ES-I3 (cell line): ENCODE measurements around the gene OR56A4.
"Not testable (repeated sequence)": the region's sequence is repeated elsewhere in the genome, so short reads cannot be mapped to it uniquely, and the experiment has no call there.

Experiments
- H3K36me3 ChIP-seq: 2 replicates; pipeline ENCODE4 v1.6.1; 2013; ENCODE audit warnings: mild to moderate bottlenecking, low read length, control low read depth, moderate library complexity; ENCODE audit not compliant: insufficient read depth
- H3K4me1 ChIP-seq: 2 replicates; pipeline ENCODE4 v1.6.1; 2013; ENCODE audit warnings: mild to moderate bottlenecking, control low read depth, low read length; ENCODE audit not compliant: insufficient read depth
- H3K9ac ChIP-seq: 2 replicates; pipeline ENCODE4 v1.6.1; 2013; ENCODE audit warnings: low read depth, mild to moderate bottlenecking, low read length, moderate library complexity
- H3K9me3 ChIP-seq: 2 replicates; pipeline ENCODE4 v1.6.1; 2013; ENCODE audit warnings: mild to moderate bottlenecking, low read length, moderate library complexity; ENCODE audit not compliant: control insufficient read depth, insufficient read depth

Gene OR56A4

DNA sequence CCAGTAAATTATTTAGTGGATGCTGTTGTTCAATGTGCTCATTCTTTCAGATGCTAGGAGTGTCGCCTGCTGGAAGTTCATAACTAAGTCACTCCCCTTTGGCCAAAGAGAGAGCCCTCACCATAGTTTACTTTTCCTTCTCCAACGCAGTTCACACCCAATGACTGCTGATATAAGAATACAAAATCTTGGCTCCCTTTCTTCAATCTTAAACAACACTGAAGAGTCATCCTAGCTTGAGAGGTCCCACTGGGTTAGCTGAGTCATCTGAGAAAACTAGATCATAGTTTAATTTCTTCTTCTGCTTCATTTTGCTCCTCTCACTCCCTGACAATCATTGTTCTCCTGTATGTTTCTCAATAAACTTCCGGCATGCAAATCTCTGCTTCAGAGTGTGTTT lies 14.6 kb downstream of the OR56A4 start:
- H3K9ac ChIP-seq, result no peak overlapping the region
- no peaks in the 10 kb centered on the region for H3K36me3 ChIP-seq
- H3K9me3 ChIP-seq, result no peaks in the 10 kb centered on the region
- H3K4me1 ChIP-seq, result no peaks in the 10 kb centered on the region

DNA sequence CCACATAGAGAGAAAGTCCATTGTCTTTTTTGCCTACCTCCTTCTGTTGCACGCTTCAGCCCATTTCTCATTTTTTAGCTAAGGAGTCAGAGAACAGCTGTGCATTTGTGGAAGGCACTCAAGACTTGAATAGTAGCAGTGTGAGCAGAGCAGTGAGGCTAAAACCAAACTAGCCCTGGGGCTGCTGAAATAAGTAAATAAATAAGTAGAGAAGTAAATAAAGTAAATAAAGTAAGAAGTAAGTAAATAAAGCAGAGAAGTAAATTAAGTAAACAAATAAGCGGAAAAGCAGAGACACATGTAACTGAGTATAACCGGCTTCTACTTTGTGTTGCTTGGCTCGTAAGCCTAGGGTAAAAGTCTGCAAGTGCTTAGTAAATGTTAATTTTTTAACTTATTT lies 17.5 kb downstream of the OR56A4 start:
- Histone ChIP-seq H3K36me3 (no peaks in the 10 kb centered on the region), H3K9ac (no peak overlapping the region), H3K4me1 (no peaks in the 10 kb centered on the region), H3K9me3 (no peaks in the 10 kb centered on the region)

DNA sequence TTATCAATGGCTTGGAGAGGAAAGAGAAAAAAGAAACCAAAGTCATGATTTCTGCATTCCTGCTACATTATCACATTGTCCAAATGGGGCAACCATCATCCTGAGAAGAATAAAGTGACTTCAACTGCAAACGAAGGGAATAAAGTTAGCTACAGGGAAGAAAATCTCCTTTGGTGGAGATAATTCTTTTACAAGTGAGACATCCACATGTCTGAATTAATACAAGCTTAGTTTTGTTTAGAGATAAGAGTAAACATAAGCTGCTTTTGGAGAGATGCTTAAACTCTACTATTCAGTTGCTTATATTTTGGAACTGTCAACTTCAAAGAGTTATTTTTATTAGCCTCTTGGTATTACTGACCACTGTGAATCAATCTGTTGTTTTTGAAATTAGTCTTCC lies 19.9 kb downstream of the OR56A4 start, which contains the start of gene OR52L1:
OR52L1 (minus strand) TSS at position 101 of the 400 bp plus-strand sequence; CDS start at position 46, 55 bp downstream.
- H3K9ac ChIP-seq, result no peak within 1 kb of the TSS
- H3K4me1 ChIP-seq, result no peaks in the 10 kb centered on the region
- H3K9me3 ChIP-seq, result no peaks in the 10 kb centered on the region
- H3K36me3 ChIP-seq, result no peaks in the 10 kb centered on the region

DNA sequence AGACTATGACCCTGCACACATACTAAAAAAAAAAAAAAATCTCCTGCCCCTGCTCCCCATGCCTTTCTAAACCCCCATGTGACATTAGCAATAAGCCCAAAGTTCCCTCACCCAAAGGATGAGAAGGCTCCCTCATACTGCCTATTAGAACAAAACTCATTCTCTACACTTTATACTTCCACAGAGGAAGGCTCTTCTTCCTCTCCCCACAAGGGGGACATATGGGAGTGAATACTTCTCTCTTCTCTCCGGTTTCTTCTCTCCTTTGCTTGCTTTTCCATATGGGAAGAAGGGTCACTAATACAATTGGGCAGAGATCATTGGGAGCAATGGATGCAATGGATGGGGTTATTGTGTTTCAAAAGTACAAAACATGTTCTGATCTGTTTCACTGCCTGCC lies 23.3 kb downstream of the OR56A4 start:
- Histone ChIP-seq H3K4me1 (no peaks in the 10 kb centered on the region), H3K36me3 (no peaks in the 10 kb centered on the region), H3K9ac (no peak overlapping the region), H3K9me3 (no peaks in the 10 kb centered on the region)

DNA sequence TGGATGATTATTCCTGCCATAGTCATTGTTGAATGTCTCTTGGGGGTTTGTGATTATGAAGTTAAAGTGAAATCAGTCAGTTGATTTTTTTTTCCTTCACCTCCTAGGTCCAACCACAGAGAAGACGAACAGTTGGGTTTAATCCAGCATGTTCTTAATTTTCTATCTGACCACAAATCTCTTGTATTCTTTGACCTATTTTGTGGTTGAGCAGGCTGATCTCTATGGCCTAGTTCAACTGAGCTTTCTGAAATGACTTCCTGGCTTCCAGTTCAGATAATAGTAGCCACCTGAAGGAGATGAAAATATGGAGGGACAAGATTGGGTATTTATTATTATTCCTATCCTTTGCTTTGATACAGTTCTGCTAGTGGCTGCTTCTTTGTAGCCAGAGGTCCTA lies 33.2 kb downstream of the OR56A4 start:
- H3K36me3 ChIP-seq, result no peaks in the 10 kb centered on the region
- no peaks in the 10 kb centered on the region for H3K9me3 ChIP-seq
- H3K4me1 ChIP-seq, result no peaks in the 10 kb centered on the region
- H3K9ac ChIP-seq, result no peak overlapping the region

DNA sequence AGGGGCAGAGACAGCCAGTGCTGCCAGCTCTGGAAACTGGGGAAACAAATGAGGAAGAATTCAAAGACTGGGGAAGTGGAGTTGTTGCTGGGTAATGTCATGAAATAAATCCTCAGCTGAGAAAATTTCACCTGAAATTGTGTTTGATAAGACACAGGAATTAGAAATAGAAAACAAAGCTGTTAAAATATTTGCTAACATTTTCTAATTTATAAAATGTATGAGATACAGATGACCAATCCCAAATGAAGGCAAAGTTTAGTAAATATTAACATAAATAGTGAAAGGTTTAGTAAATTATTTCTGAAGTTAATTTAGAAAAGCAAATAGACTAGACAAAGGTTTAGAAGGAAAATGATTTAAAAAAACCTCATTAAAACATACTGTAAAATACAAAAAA lies 38.4 kb downstream of the OR56A4 start, which contains the start of gene OR56A5:
OR56A5 (minus strand) TSS at position 101 of the 400 bp plus-strand sequence; CDS start at position 101, 0 bp downstream.
- Histone ChIP-seq H3K9me3 (no peaks in the 10 kb centered on the region), H3K36me3 (no peaks in the 10 kb centered on the region), H3K9ac (no peak within 1 kb of the TSS), H3K4me1 (no peaks in the 10 kb centered on the region)

DNA sequence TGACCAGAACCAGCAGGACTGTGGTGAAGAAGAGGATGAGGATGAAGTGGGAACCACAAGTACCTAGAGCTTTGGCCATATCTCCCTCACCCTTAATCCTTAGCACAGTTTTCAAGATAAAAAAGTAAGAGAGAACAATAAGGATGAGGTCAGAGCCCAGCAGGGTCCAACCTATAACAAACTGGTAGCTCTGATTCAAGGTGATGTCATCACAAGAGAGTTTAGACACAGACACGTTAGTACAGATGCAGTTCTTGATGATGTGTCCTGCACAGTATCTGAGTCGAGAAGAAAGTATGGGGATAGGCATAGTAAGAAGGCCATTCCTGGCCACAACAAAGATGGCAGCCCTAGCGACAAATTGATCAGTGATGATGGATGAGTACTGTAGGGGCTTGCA lies 39.0 kb downstream of the OR56A4 start:
- Histone ChIP-seq H3K9ac (no peak overlapping the region), H3K36me3 (no peaks in the 10 kb centered on the region), H3K9me3 (peaks cover 2% of the 10 kb centered on the region; the same call in 1 of the 2 replicates), H3K4me1 (no peaks in the 10 kb centered on the region)

DNA sequence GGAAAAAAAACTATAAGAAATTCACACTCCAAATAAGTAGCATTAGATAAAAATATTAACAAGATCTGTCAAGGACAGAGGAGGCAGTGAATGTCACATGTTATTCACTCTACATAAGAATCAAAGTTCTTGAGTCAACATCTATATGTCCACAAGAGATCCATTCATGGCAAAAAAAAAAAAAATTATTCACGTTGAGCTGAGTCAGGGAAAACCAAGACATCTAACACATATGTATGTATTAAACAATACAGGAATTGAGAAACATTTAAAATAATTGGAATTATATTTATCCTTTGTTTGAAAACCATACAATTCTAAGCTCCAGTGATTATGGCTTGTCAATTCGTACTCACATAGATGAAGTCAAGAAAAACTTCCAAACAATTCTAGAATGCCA lies 39.8 kb downstream of the OR56A4 start:
- Histone ChIP-seq H3K36me3 (no peaks in the 10 kb centered on the region), H3K9ac (no peak overlapping the region), H3K4me1 (no peaks in the 10 kb centered on the region), H3K9me3 (peaks cover 2% of the 10 kb centered on the region; the same call in 1 of the 2 replicates)

DNA sequence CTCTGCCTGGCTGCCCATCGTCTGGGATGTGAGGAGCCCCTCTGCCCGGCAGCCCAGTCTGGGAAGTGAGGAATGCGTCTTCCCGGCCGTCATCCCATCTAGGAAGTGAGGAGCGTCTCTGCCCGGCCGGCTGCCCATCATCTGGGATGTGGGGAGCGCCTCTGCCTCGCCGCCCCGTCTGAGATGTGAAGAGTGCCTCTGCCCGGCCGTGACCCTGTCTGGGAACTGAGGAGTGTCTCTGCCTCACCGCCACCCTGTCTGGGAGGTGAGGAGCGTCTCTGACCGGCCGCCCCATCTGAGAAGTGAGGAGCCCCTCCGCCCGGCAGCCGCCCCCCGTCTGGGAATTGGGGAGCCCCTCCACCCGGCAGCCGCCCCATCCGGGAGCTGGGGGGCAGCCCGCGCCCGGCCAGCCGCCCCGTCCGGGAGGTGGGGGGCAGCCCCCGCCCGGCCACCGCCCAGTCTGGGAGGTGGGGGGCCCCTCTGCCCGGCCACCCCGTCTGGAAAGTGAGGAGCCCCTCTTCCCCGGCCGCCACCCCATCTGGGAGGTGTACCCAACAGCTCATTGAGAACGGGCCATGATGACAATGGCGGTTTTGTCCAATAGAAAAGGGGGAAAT lies 45.9 kb downstream of the OR56A4 start:
- H3K4me1 ChIP-seq, H3K36me3 ChIP-seq, H3K9ac ChIP-seq, H3K9me3 ChIP-seq: not testable (repeated sequence)

DNA sequence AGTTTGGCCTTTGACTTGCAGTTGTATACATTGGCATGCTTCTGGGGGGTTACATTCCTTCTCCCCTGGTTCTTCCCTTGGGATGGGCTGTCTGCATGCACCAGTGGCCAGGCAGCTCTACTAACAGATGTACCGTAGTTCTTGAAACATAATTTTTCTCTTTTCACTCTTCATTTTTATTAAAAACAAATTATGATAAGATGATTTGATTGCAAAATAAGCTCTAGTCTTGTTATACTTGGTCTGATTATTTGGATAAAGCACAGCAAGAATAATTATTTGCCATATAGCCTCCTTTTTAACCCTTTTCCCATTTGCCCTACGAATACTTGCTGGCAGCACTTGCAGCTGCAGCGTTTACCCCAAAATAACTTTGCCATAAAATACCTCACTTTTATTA lies 51.2 kb downstream of the OR56A4 start:
- H3K9ac ChIP-seq, result no peak overlapping the region
- no peaks in the 10 kb centered on the region for H3K4me1 ChIP-seq
- no peaks in the 10 kb centered on the region for H3K36me3 ChIP-seq
- H3K9me3 ChIP-seq, result no peaks in the 10 kb centered on the region
